ELF-1 (cell line): ENCODE results near the gene CHMP5.

Source experiments
- DNase-seq: peaks from one replicate; pipeline ENCODE4 v3.0.0-alpha.2; 2016; ENCODE audit warnings: low read depth, low spot score

CHMP5 gene

DNA sequence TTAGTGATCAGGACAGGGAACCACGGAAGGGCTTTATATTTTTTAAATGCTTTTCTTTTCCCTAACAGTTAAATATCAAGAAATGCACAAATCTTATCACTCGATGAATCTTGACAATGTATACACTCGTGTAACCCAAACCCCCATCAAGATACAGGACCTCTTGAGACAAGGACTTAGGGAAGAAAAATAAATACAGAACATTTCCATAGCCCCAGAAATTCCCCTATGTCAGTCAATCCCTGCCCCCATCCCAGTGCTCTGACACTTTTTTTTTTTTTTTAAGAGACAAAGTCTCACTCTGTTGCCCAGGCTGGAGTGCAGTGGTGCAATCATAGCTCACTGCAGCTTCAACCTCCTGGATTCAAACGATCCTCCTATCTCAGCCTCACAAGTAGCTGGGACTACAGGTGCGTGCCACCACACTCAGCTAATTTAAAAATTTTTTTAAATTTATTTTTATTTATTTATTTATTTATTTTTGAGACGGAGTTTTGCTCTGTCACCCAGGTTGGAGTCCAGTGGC is 22.2 kb upstream of the CHMP5 start:
- no peak for DNase-seq

DNA sequence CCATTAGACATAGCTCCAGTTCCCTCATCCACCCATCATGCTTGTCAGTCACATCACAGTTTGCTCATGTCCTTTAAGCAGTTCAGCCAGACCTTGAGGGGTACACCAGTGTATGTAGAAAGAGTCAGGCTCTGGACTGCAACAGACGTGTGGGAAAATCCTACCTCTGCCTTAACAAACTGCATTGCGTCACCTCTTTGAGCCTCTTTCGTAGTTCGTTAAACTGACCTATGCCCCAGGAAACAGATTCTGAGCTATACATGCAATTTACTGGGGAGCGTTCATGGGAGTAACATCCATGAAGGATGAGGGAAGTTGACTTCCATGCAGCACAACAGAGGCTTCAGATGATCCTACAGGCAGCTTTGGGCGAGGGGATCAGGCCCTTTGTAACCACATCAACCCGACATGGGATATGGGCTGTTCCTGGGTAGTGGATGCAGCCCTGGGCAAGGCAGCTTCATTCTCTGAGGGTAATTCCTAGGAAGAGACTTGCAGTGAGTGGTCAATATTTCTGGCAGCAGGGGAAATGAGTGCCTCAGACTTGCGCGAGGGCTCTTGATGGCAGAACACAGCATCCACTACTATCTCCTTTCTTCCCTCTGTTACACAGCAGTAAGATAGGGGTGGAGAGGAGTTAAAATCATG is 20.6 kb upstream of the CHMP5 start:
- DNase-seq = no peak

DNA sequence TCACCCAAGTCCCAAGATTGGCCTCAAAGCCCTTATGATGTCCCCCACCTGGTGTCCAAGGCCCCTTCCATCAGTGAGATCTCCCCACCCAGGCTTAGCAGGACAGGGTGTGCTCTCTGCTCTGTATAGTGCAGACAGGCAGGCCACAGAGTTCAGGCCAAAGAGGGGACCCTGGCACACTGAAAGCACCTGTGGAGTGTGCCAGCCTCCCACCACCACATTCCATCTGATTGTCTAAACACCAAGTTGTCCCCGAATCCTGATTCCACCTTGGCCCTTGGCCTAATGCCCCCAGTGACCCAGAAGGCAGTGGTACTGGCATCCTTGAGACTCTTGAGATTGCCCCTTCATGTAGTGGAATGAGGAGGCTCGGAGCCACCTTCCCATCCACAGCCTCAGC is 19.5 kb upstream of the CHMP5 start:
- DNase-seq = no peak

DNA sequence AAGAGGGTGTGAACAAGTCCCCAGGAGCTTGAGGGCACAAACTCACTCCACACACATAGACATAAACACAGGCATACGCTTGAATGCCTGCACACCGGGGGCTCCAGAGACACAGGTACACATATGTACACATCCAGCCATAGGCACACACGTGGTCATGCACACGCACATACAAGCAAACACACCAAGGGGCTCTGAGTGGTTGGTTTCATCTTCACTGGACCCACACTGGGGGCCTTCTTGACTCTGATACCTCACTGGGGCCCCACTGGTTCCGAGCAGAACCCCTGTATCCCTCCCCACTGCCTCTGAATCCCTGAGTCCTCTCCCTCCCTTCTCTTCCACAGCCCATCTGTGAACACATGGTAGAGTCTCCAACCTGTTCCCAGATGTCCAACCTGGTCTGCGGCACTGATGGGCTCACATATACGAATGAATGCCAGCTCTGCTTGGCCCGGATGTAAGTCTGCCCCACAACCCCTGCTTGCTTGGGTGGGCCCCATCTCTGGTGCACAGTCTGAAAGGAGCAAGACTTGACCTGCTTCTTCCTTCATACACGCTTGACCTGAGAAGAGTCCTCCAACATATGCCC is 18.5 kb upstream of the CHMP5 start:
- DNase-seq = no peak

DNA sequence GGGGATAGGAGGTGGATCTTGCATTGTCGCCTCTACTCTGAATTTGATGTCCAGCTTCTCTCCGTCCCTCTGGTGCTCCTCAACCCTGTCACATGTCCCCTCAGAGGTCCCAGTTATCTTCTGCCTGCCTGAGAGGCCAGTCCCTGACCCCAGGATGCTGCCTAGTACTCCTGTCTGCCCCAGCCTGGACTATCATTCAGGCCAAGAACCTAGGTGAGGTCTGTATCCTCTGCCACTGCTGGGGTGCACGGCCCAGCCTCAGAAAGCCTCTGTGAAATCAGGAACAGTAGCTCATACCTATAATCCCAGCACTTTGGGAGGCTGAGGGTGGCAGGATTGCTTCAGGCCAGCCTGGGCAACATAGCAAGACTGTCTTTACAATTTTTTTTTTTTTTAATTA is 16.2 kb upstream of the CHMP5 start:
- no peak for DNase-seq

DNA sequence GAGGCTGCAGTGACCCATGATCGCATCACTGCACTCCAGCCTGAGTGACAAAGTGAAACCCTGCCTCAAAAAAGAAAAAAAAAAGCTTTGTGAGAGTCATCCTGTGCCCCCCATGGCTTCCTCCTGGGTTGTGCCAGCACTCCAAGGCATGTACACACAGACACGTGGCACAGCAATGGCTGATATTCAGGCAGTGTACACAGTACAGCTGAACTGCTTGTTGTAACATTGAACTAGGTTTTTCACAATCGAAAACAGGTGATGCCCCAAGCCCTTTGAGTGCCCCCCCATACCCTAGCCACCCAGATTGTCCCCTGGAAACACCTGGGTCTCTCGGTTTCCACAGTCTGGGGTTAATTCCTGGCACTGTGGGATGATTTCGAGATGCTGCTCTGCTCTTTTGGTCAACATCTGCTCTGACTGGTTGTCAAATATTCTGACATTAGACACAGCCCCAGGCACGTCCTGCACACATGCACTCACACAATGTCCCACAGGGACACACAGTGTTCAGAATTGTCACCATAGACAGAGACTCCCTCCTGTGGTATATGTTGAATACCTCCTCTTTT is 15.7 kb upstream of the CHMP5 start:
- no peak for DNase-seq

DNA sequence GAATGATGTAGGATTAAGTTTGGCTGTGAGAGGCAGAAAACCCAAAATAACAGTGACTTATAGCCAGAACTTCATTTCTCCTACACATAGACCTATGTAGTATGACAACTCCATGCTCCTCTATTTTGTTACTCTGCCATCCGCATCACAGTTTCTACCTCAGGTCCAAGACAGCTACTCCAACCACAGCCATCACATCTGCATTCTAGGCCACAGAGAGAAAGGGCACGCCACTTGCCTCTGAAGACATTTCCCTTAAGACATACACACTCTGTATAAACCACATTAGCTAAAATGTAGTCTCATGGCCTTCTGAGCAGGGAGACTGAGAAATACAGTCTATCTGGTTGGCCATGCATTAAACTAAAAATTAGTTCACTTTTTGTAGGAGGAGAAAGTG is 14.9 kb upstream of the CHMP5 start:
- no peak for DNase-seq

DNA sequence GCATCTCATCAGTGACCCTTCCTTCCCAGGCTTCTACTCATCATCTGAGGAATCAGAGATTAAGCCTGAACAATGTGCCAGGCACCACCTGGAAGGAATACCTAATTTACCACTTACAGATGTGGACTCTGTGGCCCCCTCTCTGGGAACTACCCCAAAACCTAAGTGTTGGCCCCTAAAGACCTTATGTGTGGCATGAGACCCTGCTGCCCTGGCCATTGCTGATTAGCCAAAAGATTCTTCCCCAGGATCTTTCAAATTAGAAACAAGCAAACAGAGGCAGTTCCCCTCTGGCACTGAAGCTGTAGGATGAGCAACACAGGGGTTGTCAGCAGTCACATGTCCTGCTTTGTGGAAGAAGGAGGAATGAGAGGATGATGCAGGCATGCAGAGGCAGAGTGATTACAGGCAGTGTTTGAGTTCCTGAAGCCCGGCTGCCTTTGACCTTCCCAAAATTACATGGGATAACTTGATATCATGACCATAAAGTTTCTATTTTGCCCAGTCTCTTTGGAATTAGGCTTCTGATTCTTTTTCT is 14.3 kb upstream of the CHMP5 start:
- no peak for DNase-seq

DNA sequence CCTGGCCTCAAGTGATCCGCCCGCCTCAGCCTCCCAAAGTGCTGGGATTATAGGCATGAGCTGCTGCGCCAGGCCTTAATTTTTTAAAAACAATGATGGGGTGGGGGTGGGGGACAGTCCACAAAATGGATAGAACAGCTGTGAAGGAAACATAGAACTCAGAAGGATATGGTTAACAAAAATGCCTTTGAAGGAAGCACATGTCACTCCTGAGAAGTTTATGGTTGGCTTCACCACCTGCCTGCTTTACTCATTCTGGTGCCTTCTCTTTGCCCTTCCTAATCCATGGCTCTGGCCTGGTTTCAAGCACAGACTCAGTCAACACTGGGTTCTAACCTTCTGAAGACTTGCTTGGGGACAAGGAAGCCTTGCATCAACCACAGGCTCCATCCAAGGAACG is 10.6 kb upstream of the CHMP5 start:
- no peak for DNase-seq

DNA sequence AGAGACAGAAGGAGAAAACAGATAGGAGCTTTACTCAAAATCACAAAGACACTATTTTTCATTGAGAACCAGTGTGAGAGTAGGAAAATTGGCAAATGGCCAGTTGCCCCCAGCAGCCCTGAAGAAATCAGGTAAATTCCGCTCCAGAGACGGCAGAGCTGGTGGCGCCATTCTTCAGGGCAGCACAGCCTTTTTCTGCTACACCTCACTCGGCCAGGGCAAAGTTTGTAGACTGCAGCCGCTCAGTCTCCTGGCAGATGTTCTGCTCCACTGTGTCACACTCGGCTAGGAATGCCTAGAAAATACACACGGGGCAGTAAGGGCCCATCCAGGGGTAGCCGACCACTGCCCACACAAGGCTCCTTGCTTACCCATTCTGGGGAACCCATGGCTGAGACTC is 9.8 kb upstream of the CHMP5 start:
- DNase-seq = no peak

DNA sequence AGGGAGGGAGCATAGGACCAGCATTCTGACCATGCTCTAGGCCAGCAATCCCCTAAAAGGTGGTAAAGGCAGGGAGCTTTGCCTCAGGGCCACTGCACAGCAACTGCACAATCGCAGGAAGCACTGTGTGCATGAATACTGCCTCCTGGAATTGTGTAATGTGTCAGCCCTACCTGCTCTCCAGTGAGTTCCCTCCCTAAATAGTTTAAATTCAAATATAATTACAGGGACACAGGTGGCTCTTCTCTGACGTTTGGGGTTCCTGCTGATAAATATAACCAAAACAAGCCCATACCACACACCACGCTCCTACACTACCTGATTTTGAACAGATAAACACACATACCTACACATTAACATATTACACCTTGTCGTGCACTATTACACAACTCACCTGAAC is 9.4 kb upstream of the CHMP5 start:
- no peak for DNase-seq

DNA sequence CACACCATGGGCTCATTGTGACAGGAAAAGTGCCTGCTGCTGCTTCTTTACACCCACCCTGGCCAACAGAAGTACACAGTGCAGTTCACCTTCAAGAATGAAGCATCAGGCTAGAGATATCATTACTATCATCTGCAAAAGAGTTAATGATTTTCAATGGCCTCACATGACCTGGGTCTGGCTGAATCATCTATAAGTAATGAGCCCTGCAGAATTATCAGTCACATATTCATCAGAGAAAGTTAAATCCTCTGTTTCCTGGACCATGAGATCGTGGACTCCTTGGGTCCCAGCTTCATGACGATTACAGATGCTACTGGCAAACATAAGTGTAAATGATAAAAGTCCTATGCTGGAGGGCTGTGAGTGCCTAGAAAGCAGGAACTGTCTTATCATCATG is 8.6 kb upstream of the CHMP5 start:
- DNase-seq = no peak

DNA sequence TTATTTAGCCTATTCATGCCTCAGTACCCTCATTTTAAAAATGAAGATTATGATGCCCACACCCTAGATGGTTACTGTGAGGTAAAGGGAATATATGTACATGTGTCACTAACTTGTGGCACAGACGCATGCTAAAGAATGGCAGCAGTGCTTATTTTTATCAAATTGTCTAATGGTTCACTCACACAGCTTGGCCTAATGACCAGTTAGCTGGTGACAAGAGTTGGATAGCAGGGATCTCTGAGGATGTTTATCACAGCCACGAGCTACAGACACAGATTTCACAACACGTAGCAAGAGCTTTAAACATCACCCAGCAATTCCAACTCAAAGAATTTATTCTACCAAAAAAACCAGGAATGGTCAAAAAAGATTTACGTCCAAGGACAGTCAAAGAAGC is 7.6 kb upstream of the CHMP5 start:
- DNase-seq = no peak

DNA sequence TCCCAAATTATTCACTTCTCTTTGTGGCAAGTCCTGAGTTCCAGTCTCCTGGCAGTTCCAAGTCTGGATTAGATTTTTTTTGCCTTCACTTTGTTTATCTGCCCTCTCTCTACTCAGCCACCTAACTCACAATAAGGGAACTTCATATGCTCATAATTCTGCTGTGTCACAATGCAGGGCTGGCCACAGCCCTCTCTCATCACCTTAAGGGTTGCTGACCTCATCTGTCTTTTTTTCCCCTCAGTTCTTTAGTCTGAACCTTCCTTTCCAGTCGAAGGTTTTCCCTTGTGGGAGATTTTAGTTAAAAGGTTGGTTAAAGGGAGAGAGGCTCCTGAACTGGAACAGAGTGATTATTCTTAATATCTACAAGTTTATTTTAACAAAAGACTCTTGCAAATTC is 4.5 kb upstream of the CHMP5 start:
- no peak for DNase-seq

DNA sequence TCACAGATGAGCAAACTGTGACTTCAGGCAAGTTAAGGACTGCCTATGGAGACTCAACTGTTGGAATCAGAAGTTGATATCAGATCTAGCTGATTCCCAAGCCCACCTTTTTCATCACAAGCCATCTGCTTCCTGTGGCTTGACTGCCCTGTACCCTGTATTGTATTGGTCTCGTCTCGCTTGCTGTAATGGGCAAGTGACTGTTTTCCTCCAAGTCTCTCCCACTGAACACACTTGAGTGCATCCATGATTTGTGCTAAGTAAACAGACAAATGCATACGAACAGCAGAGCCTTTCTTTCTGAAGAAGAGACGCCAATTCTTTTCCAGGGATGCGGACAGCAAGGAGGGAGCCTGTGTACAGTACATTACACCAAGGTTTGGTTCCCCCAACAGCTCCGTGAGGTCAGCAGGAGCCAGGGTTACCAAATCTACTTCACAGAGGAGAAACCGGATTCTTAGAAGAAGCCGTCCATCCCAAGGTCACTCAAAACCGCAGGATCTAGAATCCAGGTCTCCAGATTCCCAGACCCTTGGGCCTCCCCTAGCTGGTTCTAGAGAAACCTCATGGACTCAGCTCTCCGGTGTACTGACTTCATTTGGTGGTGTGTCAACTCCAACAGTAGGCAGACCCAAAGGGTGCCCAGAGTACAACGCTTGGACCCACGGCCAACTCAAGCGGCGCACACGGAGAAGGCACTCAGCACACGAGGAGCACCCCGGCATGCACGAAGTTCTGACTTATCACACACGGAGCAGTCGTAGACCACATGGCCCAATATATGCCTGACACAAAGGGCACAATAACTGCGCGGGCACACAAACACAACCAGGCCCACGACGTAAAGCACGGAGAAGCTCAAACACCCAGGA is 1.5 kb upstream of the CHMP5 start:
- peak; percentile 44 for DNase-seq

DNA sequence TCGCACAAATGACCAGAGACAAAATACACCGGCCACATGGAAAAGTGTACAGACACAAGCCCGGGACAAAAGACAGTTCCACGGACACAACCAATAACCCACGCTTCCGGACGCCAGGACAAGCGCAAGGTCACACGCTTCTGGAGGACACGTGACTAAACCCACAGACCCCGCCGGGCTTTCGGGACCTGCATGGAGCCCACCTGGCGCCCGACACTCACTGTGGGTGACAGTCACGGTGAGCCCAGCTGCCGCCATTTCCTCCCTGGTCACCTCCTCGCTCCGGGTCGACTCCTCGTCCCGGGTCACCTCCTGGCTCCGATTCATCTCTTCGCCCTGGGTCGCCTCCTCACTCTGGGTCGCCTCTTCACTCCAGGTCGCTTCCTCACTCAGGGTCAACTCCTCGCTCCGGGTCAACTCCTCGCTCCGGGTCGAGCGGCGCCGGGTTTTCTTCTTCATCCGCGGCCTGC is 811 bp upstream of the CHMP5 start:
- no peak for DNase-seq

DNA sequence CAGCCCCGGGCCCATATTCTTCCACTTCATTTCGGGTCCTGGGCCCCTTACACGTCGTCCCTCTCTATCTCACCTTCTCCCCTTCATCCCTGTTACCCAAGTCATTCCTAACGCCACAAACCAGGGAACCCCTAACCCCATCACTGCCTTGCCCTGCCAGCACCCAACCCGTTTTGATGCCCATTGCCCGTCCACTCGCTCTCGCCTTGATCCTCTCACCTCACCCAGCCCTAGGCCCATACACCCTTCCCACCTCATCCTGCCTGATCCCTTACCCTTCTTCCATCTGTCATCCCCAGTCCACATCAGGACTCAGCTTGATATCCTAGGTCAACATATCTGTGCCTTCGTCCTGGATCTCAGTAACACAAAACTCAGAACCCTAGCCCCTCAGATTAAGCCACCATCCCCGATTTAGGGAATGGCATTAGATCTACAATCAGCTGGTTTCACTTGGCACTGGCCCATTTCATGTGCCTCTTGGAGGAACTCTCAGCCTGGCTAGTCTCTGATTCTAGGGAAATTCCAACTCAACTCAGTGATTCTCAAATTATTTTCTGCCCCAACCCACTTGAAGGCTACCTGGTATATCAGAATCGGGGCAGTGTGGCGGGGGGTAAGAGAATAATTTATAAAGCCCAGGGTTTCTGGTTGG is 489 bp downstream of the CHMP5 start:
- DNase-seq = no peak

DNA sequence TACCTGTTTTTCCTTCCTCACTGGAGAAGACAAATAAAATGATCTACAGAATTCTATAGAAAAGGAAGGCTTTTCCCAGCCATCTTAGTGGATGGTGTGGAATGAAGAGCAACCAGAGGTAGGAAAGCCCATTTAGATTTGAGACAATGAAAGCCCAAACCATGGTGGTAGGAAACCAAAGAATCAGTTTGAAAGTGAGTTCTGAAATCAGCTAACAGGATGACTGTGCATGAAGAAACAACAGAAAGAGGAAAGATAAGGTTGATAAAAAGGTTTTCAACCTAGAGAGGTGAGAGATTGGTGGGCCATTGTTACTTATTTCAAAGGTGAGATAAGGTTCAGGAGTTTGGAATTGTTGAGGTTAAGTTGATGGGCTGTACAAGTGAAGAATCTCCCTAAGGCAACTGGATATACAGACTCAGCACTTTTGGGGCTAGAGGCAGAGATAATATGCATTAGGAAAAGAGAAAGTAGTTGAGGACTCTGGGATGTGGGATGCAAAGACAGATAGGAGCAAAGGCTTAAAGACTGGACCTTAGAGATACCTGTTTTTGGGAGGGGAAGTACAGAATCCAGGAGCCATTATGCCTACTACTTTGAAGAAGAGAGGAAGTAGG is 2.4 kb downstream of the CHMP5 start:
- DNase-seq = no peak

DNA sequence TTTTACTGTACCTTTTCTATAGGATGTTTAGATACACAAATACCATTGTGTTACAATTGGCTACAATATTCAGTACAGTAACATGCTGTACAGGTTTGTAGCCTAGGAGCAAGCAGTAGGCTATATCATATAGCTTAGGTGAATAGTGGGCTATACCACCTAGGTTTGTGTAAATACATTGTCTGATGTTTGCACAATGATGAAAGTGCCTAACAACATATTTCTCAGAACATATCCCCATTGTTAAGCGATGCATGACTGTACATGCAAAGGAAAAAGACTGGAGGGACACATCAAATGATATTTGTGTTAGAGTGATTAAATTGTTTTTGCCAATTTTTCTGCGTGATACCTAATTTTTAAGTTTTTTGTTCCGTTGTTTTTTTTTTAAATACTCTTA is 5.3 kb downstream of the CHMP5 start:
- no peak for DNase-seq

DNA sequence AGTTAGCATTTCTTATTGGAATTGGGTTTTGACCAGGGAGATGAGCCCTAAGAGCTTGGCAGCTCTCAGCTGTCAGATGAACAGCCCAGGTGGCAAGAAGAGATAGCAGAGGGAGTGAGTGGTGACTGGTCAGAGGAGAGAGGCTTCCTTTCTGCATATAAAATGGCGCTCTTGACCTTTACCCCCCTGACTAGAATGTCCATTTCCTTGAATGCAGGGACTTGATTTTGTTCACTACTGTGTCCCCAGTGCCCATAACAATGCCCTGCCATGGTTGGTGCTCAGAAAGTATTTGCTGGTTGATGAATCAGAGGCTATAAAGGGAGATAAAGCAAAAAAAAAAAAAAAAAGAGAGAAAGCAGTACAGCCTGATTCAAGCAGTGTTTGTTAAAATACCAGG is 7.2 kb downstream of the CHMP5 start:
- no peak for DNase-seq
